A673 (cell line): ENCODE results near the gene AOPEP. TPM values are rescaled to one million over a fixed set of nuclear protein-coding genes. Genes with fewer than 3 reads are reported as not detected.
"Not testable (repeated sequence)": the region's sequence is repeated elsewhere in the genome, so short reads cannot be mapped to it uniquely, and the experiment has no call there.

Experiments
- BruUV-seq: library from RNA; stranded (reverse); fragments of 400-500 nt; replicated peaks from 2 replicates; lab custom pipeline; 2021; lab: Mats Ljungman, UMichigan
- CTCF ChIA-PET: fragments of 300-600 bp; sonication (Branson Sonifier 250); formaldehyde crosslinking; loops from one replicate; lab custom pipeline; 2022; ENCODE audit warnings: antibody characterized with exemption; lab: Charles Lee
- POLR2A ChIA-PET: fragments of 300-600 bp; sonication (Branson Sonifier 250); formaldehyde crosslinking; loops from one replicate; lab custom pipeline; 2022; ENCODE audit warnings: antibody characterized with exemption; ENCODE audit not compliant: low non-redundant PET; lab: Charles Lee
- DNase-seq: peaks from one replicate; pipeline ENCODE4 v3.0.0-alpha.2; 2015; ENCODE audit warnings: low spot score
- H3K27ac ChIP-seq: fragments of 200-600 bp; sonication (generic); 2 replicates; pipeline ENCODE4 v1.5.1; 2016; ENCODE audit warnings: mixed run types, low read depth, mild to moderate bottlenecking, mixed read lengths, antibody characterized with exemption, low read length; ENCODE audit not compliant: poor library complexity, severe bottlenecking
- H3K27me3 ChIP-seq: fragments of 200-600 bp; sonication (generic); replicated peaks from 2 replicates; pipeline ENCODE4 v1.6.1; 2017; ENCODE audit warnings: mixed run types, low read depth, mild to moderate bottlenecking, mixed read lengths, antibody characterized with exemption, low read length; ENCODE audit not compliant: insufficient read depth, poor library complexity
- H3K36me3 ChIP-seq: fragments of 200-600 bp; sonication (generic); 2 replicates; pipeline ENCODE4 v1.6.1; 2016; ENCODE audit warnings: mixed run types, mild to moderate bottlenecking, mixed read lengths, antibody characterized with exemption, low read length; ENCODE audit not compliant: insufficient read depth, poor library complexity, severe bottlenecking
- H3K4me1 ChIP-seq: fragments of 200-600 bp; sonication (generic); 2 replicates; pipeline ENCODE4 v1.6.1; 2017; ENCODE audit warnings: mixed run types, mild to moderate bottlenecking, mixed read lengths, antibody characterized with exemption, low read length; ENCODE audit not compliant: insufficient read depth, poor library complexity, severe bottlenecking
- H3K4me3 ChIP-seq: fragments of 200-600 bp; sonication (generic); 2 replicates; pipeline ENCODE4 v1.5.1; 2016; ENCODE audit warnings: low read depth, mixed run types, mild to moderate bottlenecking, mixed read lengths, low read length; ENCODE audit not compliant: poor library complexity, severe bottlenecking
- H3K9me3 ChIP-seq: fragments of 200-600 bp; sonication (generic); 2 replicates; pipeline ENCODE4 v1.6.1; 2016; ENCODE audit warnings: mixed run types, low read depth, mild to moderate bottlenecking, mixed read lengths, antibody characterized with exemption, low read length; ENCODE audit not compliant: poor library complexity, severe bottlenecking
- CTCF ChIP-seq: fragments of 300-800, 200-600 bp; sonication (generic); conservative IDR thresholded peaks from 2 replicates; pipeline ENCODE4 v1.5.1; 2017; ENCODE audit warnings: low read depth, mild to moderate bottlenecking, antibody characterized with exemption, low read length, moderate library complexity, mixed read lengths
- EZH2 ChIP-seq: fragments of 200-600 bp; sonication (generic); IDR thresholded peaks from 2 replicates; pipeline ENCODE4 v1.6.1; 2017; ENCODE audit warnings: borderline replicate concordance, low read depth, mild to moderate bottlenecking, mixed read lengths, antibody characterized with exemption, low read length; ENCODE audit not compliant: poor library complexity, severe bottlenecking
- intact Hi-C: fragments of 100-400 bp; cut with micrococcal nuclease; formaldehyde crosslinking; loops from one replicate; pipeline ENCODE4 v1.10.0; 2022; ENCODE audit not compliant: unreplicated experiment
- total RNA-seq: library from RNA; stranded (reverse); gene quantifications from 2 replicates; pipeline ENCODE4 v1.2.3, GENCODE V29; 2021

The AOPEP gene
- total RNA-seq, 1 experiment from 2014 or later: 17.5 TPM

DNA sequence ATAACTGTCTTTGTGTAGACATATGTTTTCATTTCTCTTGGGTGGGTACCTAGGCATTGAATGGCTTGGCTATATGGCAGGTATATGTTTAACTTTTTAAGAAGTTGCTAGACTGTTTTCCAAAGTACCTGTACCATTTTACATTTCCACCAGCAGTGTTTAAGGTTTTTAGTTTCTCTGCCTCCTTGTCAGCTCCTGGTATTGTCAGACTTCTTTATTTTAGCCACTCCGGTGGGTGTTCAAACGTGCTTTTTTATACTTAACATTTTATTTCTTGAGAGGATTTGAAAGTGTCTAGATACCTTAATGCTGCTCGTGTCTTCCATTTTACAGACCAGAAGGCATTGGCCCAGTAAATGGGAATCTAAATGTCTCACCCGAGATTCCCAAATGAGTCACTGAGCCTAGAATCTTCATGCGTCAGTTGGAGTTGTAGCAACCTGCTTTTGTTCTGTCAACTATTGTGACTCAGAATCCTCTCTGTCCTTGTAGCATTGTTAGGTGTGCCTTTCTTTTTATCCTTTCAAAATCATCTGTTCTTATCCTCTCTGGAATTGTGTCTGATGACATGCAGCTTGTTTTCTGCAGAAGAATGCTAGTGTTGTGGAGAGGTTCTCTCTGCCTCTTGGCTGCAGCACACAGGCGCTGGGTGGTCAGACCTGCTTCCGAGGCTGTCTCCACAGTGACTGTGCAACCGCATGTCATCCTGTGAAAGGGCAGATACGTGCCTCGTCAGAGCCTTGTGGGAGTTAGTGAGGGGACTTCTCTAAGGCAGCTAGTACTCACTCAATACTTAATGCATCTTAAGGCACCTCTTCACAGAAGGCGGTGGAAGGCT lies 291.8 kb downstream of the AOPEP start:
- Histone ChIP-seq H3K4me3 (no peak overlapping the region), H3K9me3 (no peaks in the 10 kb centered on the region), H3K4me1 (peaks cover 2% of the 10 kb centered on the region), H3K36me3 (peaks cover 8% of the 10 kb centered on the region), H3K27me3 (no peaks in the 10 kb centered on the region), H3K27ac (no peak overlapping the region)
- no peak for TF ChIP-seq EZH2
- no peak for TF ChIP-seq CTCF
- no TSS peak for BruUV-seq
- intact Hi-C loops: no loop called here
- ChIA-PET CTCF (no interaction called here), POLR2A (no interaction called here)
- DNase-seq: no peak

DNA sequence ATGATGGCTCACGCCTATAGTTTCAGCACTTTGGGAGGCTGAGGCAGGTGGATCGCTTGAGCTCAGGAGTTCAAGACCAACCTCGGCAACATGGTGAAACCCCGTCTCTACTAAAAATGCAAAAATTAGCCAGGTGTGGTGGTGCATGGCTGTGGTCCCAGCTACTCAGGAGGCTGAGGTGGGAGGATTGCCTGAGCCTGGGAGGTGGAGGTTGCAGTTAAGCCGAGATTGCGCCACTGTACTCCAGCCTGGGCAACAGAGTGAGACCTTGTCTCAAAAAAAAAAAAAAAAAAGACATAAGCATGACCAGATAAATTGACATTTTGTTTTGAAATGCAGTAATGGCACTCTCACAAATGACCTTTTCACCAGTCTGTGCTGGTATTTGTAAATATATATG lies 294.1 kb downstream of the AOPEP start:
- POLR2A ChIA-PET, intact Hi-C loops, H3K36me3 ChIP-seq, H3K9me3 ChIP-seq, BruUV-seq, H3K27ac ChIP-seq, DNase-seq, H3K4me3 ChIP-seq, H3K27me3 ChIP-seq, CTCF ChIA-PET: not testable (repeated sequence)
- H3K4me1 ChIP-seq: peaks cover 25% of the 10 kb centered on the region

GRCh38 chr9:95021166-95021886 lies 294.8 kb downstream of the AOPEP start:
- no peak for DNase-seq
- peaks cover 32% of the 10 kb centered on the region for H3K4me1 ChIP-seq
- no peaks in the 10 kb centered on the region for H3K9me3 ChIP-seq
- H3K27me3 ChIP-seq: no peaks in the 10 kb centered on the region
- CTCF ChIA-PET: no interaction called here
- no peak overlapping the region for H3K27ac ChIP-seq
- H3K36me3 ChIP-seq: peaks cover 3% of the 10 kb centered on the region
- POLR2A ChIA-PET: no interaction called here
- no TSS peak for BruUV-seq
- no peak overlapping the region for H3K4me3 ChIP-seq
- intact Hi-C loops: no loop called here
- no peak for TF ChIP-seq EZH2
- no peak for TF ChIP-seq CTCF
